ENCODE measurements around the gene RBM44. TPM values are rescaled to one million over a fixed set of nuclear protein-coding genes. Genes with fewer than 3 reads are reported as not detected.

Gene RBM44
- total RNA-seq, 2 donors from 2014 or later, result 1.6 to 7.1 TPM

GRCh38 chr2:237878321-237879057 lies 79.9 kb downstream of the RBM44 start:
- peak overlapping the region; percentile 48 to 91 for H3K27ac ChIP-seq
- no peak for DNase-seq (ENCODE audit: low spot score)
- no peaks in the 10 kb centered on the region for H3K9me3 ChIP-seq
- peaks cover 22 to 57% of the 10 kb centered on the region in 2 donors for H3K4me1 ChIP-seq (ENCODE audit: control insufficient read depth in 1 of 2, low read depth in 2 of 2)
- H3K4me3 ChIP-seq, result no peak overlapping the region
- no peak for ATAC-seq (ENCODE audit: insufficient number of reproducible peaks, low FRiP score, low read depth)
- no peaks in the 10 kb centered on the region for H3K27me3 ChIP-seq (replicated peaks; ENCODE audit: insufficient read depth)
- H3K36me3 ChIP-seq, result peaks cover 22% of the 10 kb centered on the region
- TF ChIP-seq CTCF (IDR thresholded peaks at IDR 0.05), result no peak

- Histone ChIP-seq H3K4me1 (ENCODE audit: control insufficient read depth in 1 of 2, low read depth in 2 of 2) (peaks cover 16 to 52% of the 10 kb centered on the region in 2 donors), H3K9me3 (no peaks in the 10 kb centered on the region), H3K27me3 (replicated peaks; ENCODE audit: insufficient read depth) (no peaks in the 10 kb centered on the region), H3K27ac (peak overlapping the region; percentile 48 to 91), H3K4me3 (no peak overlapping the region), H3K36me3 (peaks cover 22% of the 10 kb centered on the region)
- DNase-seq (ENCODE audit: low spot score), result no peak
- ATAC-seq (ENCODE audit: insufficient number of reproducible peaks, low FRiP score, low read depth), result no peak
- no peak for TF ChIP-seq CTCF (IDR thresholded peaks at IDR 0.05)
These were observed 80.5 kb downstream of the RBM44 start for GRCh38 chr2:237879058-237879430.

- Histone ChIP-seq H3K9me3 (no peaks in the 10 kb centered on the region), H3K27me3 (replicated peaks; ENCODE audit: insufficient read depth) (no peaks in the 10 kb centered on the region), H3K4me1 (ENCODE audit: control insufficient read depth in 1 of 2, low read depth in 2 of 2) (peaks cover 6 to 42% of the 10 kb centered on the region in 2 donors), H3K4me3 (no peak overlapping the region), H3K27ac (peak overlapping the region in 1 of 2 donors; percentile 46), H3K36me3 (peaks cover 22% of the 10 kb centered on the region)
- no peak for ATAC-seq (ENCODE audit: insufficient number of reproducible peaks, low FRiP score, low read depth)
- no peak for DNase-seq (ENCODE audit: low spot score)
- no peak for TF ChIP-seq CTCF (IDR thresholded peaks at IDR 0.05)
These were observed 81.5 kb downstream of the RBM44 start for GRCh38 chr2:237879991-237880560.

- no peaks in the 10 kb centered on the region for H3K9me3 ChIP-seq
- peaks cover 18% of the 10 kb centered on the region for H3K36me3 ChIP-seq
- DNase-seq (ENCODE audit: low spot score) (no peak), ATAC-seq (ENCODE audit: insufficient number of reproducible peaks, low FRiP score, low read depth) (no peak)
- peak overlapping the region; percentile 25 to 37 for H3K27ac ChIP-seq
- no peak overlapping the region for H3K4me3 ChIP-seq
- H3K4me1 ChIP-seq (ENCODE audit: control insufficient read depth in 1 of 2, low read depth in 2 of 2), result peaks cover 16 to 42% of the 10 kb centered on the region in 2 donors
- TF ChIP-seq CTCF (IDR thresholded peaks at IDR 0.05), result no peak
- no peaks in the 10 kb centered on the region for H3K27me3 ChIP-seq (replicated peaks; ENCODE audit: insufficient read depth)
These were observed 84.2 kb downstream of the RBM44 start for GRCh38 chr2:237882510-237883481.

Data from thoracic aorta (tissue), 2 donors.